GM18951 (cell line): Measurements from ENCODE around the gene CDH4.

Source experiments
- POLR2A ChIP-seq: IDR thresholded peaks from 4 replicates; pipeline ENCODE4 v1.6.1; 2011; ENCODE audit warnings: mild to moderate bottlenecking; ENCODE audit not compliant: insufficient read length, insufficient read depth; ENCODE audit errors: extremely low read depth
- in situ Hi-C: fragments of 300-500 bp; cut with MboI; formaldehyde crosslinking; loops from one replicate; pipeline ENCODE4 v1.12.0; 2022; ENCODE audit warnings: low sequenced_read_pairs, mixed read lengths, inconsistent platforms; ENCODE audit not compliant: unreplicated experiment

The CDH4 gene

GRCh38 chr20:61835791-61836350 is 583.8 kb downstream of the CDH4 start:
- in situ Hi-C loops, result no loop called here
- TF ChIP-seq POLR2A, result no peak

GRCh38 chr20:61837200-61837599 is 585.1 kb downstream of the CDH4 start:
- in situ Hi-C loops, result no loop called here
- TF ChIP-seq POLR2A, result no peak

GRCh38 chr20:61839223-61839911 is 587.3 kb downstream of the CDH4 start:
- in situ Hi-C loops, result no loop called here
- TF ChIP-seq POLR2A, result no peak

- no peak for TF ChIP-seq POLR2A
- in situ Hi-C loops, result no loop called here
Observed at GRCh38 chr20:61839912-61840778, 588.1 kb downstream of the CDH4 start.

DNA sequence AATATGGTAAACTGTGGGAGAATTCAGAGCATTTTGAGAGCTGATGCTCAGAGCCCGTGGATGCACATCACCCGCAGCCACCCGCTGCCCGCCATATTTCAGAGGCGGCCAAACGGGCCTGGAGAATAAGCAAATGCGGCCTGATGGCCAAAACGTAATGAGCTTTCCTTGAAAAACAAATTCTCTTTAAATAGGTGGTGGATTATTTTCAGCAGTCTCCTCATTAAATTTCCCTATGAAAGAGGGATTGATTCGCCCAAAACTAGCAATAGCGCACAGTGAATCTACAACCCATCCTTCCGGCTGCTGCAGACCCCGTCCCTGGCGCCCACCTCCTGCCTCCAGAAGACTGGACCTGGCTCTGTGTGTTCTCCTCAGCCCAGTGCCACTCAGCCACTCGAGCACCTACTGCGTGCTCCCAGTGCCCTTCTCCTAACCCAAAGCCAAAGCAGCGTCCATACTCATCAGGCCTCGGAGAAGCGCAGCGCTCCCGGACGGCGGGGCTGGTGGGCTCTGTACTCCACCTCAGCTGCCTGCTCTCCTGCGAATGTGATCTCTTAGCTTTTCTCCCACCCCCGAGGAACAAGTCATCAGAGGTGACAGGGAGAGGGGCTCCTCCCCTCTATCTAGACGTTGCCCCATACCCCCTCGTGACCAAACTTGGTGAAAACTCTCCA is 588.9 kb downstream of the CDH4 start:
- in situ Hi-C loops, result no loop called here
- no peak for TF ChIP-seq POLR2A

- in situ Hi-C loops, result no loop called here
- no peak for TF ChIP-seq POLR2A
Observed at GRCh38 chr20:61841551-61841950, 589.5 kb downstream of the CDH4 start.

GRCh38 chr20:61841966-61842365 is 589.9 kb downstream of the CDH4 start:
- TF ChIP-seq POLR2A, result no peak
- in situ Hi-C loops, result no loop called here

GRCh38 chr20:61844621-61845020 is 592.6 kb downstream of the CDH4 start:
- no peak for TF ChIP-seq POLR2A
- in situ Hi-C loops, result no loop called here

- in situ Hi-C loops, result no loop called here
- no peak for TF ChIP-seq POLR2A
Observed at GRCh38 chr20:61845233-61845671, 593.2 kb downstream of the CDH4 start.

DNA sequence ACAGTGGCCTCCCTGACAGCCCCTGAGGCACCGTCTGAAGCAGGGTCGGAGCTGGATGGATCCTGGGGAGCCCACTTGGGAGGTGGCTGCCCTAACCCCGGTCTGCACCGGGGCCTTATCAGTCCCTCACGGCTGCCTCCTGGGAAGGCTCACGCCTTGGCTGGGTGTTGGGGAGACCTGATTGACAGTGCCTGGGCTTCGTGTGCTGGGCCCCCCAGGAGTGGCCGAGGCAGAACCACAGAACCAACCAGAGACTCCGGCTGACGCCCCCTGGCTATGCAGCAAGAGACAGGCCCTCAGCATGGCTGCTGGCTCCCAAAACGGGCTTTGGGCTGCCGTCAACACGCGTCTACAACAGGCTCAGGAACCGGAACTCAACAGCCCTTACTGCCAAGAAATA is 594.0 kb downstream of the CDH4 start:
- no peak for TF ChIP-seq POLR2A
- in situ Hi-C loops, result no loop called here

GRCh38 chr20:61846741-61847419 is 594.8 kb downstream of the CDH4 start:
- in situ Hi-C loops, result no loop called here
- no peak for TF ChIP-seq POLR2A

DNA sequence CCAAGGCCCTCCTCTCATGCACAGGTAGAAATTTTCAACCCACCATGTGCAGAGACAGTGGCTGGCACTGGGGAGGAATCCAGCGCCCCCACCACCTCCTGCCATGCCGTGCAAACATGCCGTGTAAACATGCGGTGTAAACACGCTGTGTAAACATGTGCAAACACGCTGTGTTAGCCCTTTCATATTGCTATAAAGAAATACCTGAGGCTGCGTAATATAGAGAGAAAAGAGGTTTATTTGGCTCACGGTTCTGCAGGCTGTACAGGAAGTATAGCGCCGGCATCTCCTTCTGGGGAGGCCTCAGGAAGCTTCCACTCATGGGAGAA is 595.3 kb downstream of the CDH4 start:
- in situ Hi-C loops, result no loop called here
- no peak for TF ChIP-seq POLR2A

DNA sequence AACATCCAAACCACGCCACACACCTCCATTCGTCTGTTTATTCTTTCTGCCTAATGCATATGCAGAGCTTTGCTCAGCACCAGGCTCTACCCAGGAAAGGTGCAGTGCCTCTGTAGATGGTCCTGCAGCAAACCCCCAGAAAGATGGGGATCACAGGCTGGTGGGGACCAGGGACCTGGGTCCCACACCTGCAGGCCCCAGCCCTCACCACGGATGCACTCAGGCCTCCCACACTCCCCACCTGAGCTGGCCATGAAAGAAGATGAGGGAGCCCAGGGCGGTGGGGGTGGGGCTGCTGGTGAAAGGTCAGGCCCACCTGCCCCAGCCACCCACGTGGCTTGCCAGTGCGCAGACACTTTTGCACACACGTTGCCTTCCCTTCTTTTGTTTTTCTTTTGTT is 595.9 kb downstream of the CDH4 start:
- in situ Hi-C loops, result no loop called here
- TF ChIP-seq POLR2A, result no peak
